OCI-LY3 (cell line): Measurements from ENCODE around the gene BRI3BP.

Source experiments
- H2AFZ ChIP-seq: fragments of 200-600, 300-600 bp; shearing (Covaris generic); 2 replicates; pipeline ENCODE4 v1.6.0; 2014; ENCODE audit warnings: antibody characterized with exemption, low read depth, low read length
- H3K27ac ChIP-seq: fragments of 200-600, 300-600 bp; sonication (generic); 2 replicates; pipeline ENCODE4 v1.5.1; 2014; ENCODE audit warnings: mild to moderate bottlenecking, low read length, moderate library complexity, mixed read lengths
- H3K27me3 ChIP-seq: fragments of 200-600, 300-600 bp; sonication (generic); 2 replicates; pipeline ENCODE4 v1.6.1; 2014; ENCODE audit warnings: low read depth, low read length, mixed read lengths
- H3K36me3 ChIP-seq: fragments of 200-600, 300-600 bp; sonication (generic); replicated peaks from 2 replicates; pipeline ENCODE3; 2014; ENCODE audit warnings: low read depth, low read length, mixed read lengths
- H3K4me1 ChIP-seq: fragments of 300-600, 200-600 bp; sonication (generic); 2 replicates; pipeline ENCODE4 v1.6.1; 2014; ENCODE audit warnings: low read length, mixed read lengths
- H3K4me2 ChIP-seq: fragments of 200-600, 300-600 bp; sonication (generic); 2 replicates; pipeline ENCODE4 v1.6.1; 2014; ENCODE audit warnings: low read length, mixed read lengths
- H3K4me3 ChIP-seq: fragments of 300-600, 200-600 bp; sonication (generic); 2 replicates; pipeline ENCODE4 v1.5.1; 2014; ENCODE audit warnings: antibody characterized with exemption, mild to moderate bottlenecking, low read length, moderate library complexity
- H3K79me2 ChIP-seq: fragments of 300-600, 200-600 bp; shearing (Covaris generic); 2 replicates; pipeline ENCODE4 v1.6.1; 2014; ENCODE audit warnings: mild to moderate bottlenecking, low read length, mixed read lengths
- H3K9ac ChIP-seq: fragments of 300-600, 200-600 bp; shearing (Covaris generic); 2 replicates; pipeline ENCODE4 v1.6.0; 2014; ENCODE audit warnings: mild to moderate bottlenecking, low read length, moderate library complexity
- H3K9me3 ChIP-seq: fragments of 200-600, 300-600 bp; shearing (Covaris generic); 2 replicates; pipeline ENCODE4 v1.6.1; 2014; ENCODE audit warnings: low read length, mixed read lengths; ENCODE audit not compliant: insufficient read depth
- H4K20me1 ChIP-seq: fragments of 200-600, 300-600 bp; sonication (generic); 2 replicates; pipeline ENCODE4 v1.6.1; 2016; ENCODE audit warnings: low read length, mixed read lengths; ENCODE audit not compliant: insufficient read depth
- CTCF ChIP-seq: fragments of 200-600, 300-600 bp; sonication (generic); IDR thresholded peaks from 2 replicates; pipeline ENCODE4 v1.5.1; 2014; ENCODE audit warnings: antibody characterized with exemption, low read length, low read depth
- EZH2phosphoT487 ChIP-seq: fragments of 200-600 bp; shearing (Covaris generic); IDR thresholded peaks from 2 replicates; pipeline ENCODE4 v1.6.1; 2018; ENCODE audit warnings: antibody characterized with exemption, mixed run types, low read depth

BRI3BP gene

GRCh38 chr12:125050446-125050845 lies 57.0 kb downstream of the BRI3BP start:
- Histone ChIP-seq H3K9ac (no peak overlapping the region), H3K36me3 (no peaks in the 10 kb centered on the region), H3K27ac (no peak overlapping the region), H3K4me1 (no peaks in the 10 kb centered on the region), H4K20me1 (no peaks in the 10 kb centered on the region), H2AFZ (no peak overlapping the region), H3K4me2 (no peak overlapping the region), H3K79me2 (no peaks in the 10 kb centered on the region), H3K9me3 (no peaks in the 10 kb centered on the region), H3K27me3 (no peaks in the 10 kb centered on the region), H3K4me3 (no peak overlapping the region)
- TF ChIP-seq CTCF (no peak), EZH2phosphoT487 (no peak)

- TF ChIP-seq EZH2phosphoT487 (no peak), CTCF (no peak)
- no peaks in the 10 kb centered on the region for H3K79me2 ChIP-seq
- no peaks in the 10 kb centered on the region for H3K27me3 ChIP-seq
- H3K36me3 ChIP-seq = no peaks in the 10 kb centered on the region
- H3K27ac ChIP-seq = no peak overlapping the region
- H3K9ac ChIP-seq = no peak overlapping the region
- H2AFZ ChIP-seq = no peak overlapping the region
- no peak overlapping the region for H3K4me3 ChIP-seq
- no peak overlapping the region for H3K4me2 ChIP-seq
- H3K9me3 ChIP-seq = no peaks in the 10 kb centered on the region
- no peaks in the 10 kb centered on the region for H3K4me1 ChIP-seq
- H4K20me1 ChIP-seq = no peaks in the 10 kb centered on the region
These were observed 57.4 kb downstream of the BRI3BP start for GRCh38 chr12:125050868-125051267.

- Histone ChIP-seq H3K9ac (no peak overlapping the region), H3K9me3 (no peaks in the 10 kb centered on the region), H3K4me1 (no peaks in the 10 kb centered on the region), H3K27me3 (no peaks in the 10 kb centered on the region), H4K20me1 (no peaks in the 10 kb centered on the region), H2AFZ (no peak overlapping the region), H3K27ac (no peak overlapping the region), H3K36me3 (no peaks in the 10 kb centered on the region), H3K79me2 (no peaks in the 10 kb centered on the region), H3K4me3 (no peak overlapping the region), H3K4me2 (no peak overlapping the region)
- no peak for TF ChIP-seq EZH2phosphoT487
- TF ChIP-seq CTCF = no peak
These were observed 60.4 kb downstream of the BRI3BP start for GRCh38 chr12:125053821-125054220.

GRCh38 chr12:125055591-125055990 lies 62.1 kb downstream of the BRI3BP start:
- Histone ChIP-seq H3K9me3 (no peaks in the 10 kb centered on the region), H3K9ac (no peak overlapping the region), H3K4me2 (no peak overlapping the region), H3K4me1 (no peaks in the 10 kb centered on the region), H3K27me3 (no peaks in the 10 kb centered on the region), H3K27ac (no peak overlapping the region), H2AFZ (no peak overlapping the region), H3K4me3 (no peak overlapping the region), H3K79me2 (no peaks in the 10 kb centered on the region), H3K36me3 (no peaks in the 10 kb centered on the region), H4K20me1 (no peaks in the 10 kb centered on the region)
- TF ChIP-seq EZH2phosphoT487 (no peak), CTCF (no peak)
